Brain microvascular endothelial cell (primary cell): ENCODE measurements around the gene GRIA2.

ENCODE experiments used
- DNase-seq: peaks from one replicate; pipeline ENCODE4 v3.0.0-alpha.2; 2020
- H3K27ac ChIP-seq: fragments of 250-450 bp; sonication (Bioruptor Pico); 2 replicates; pipeline ENCODE4 v1.5.1; 2020; ENCODE audit warnings: mild to moderate bottlenecking, moderate library complexity
- H3K27me3 ChIP-seq: fragments of 250-450 bp; sonication (Bioruptor Pico); replicated peaks from 2 replicates; pipeline ENCODE4 v1.5.1; 2020; ENCODE audit warnings: mild to moderate bottlenecking
- H3K36me3 ChIP-seq: fragments of 250-450 bp; sonication (Bioruptor Pico); replicated peaks from 2 replicates; pipeline ENCODE4 v1.5.1; 2020; ENCODE audit warnings: mild to moderate bottlenecking
- H3K4me3 ChIP-seq: 2 replicates; pipeline ENCODE4 v1.5.1; 2011; ENCODE audit warnings: low read depth, mild to moderate bottlenecking, control low read depth, low read length, moderate library complexity
- CTCF ChIP-seq: IDR thresholded peaks from 2 replicates; pipeline ENCODE4 v1.5.1; 2011; ENCODE audit warnings: low read depth, mild to moderate bottlenecking, moderate library complexity, low read length, control low read depth, inconsistent platforms; ENCODE audit errors: missing control alignments
- in situ Hi-C: cut with HindIII; loops from 2 replicates; pipeline ENCODE4 v1.10.0; 2017; ENCODE audit warnings: low sequenced_read_pairs, low pct_ligation_motif_present

GRIA2 gene

GRCh38 chr4:157303471-157303960, 83.0 kb downstream of the GRIA2 start:
- Histone ChIP-seq H3K27ac (no peak overlapping the region), H3K4me3 (no peak overlapping the region), H3K36me3 (no peaks in the 10 kb centered on the region), H3K27me3 (no peaks in the 10 kb centered on the region)
- in situ Hi-C loops, result no loop called here
- no peak for DNase-seq
- TF ChIP-seq CTCF, result no peak

- H3K36me3 ChIP-seq, result no peaks in the 10 kb centered on the region
- TF ChIP-seq CTCF, result no peak
- DNase-seq, result no peak
- H3K4me3 ChIP-seq, result no peak overlapping the region
- H3K27ac ChIP-seq, result no peak overlapping the region
- in situ Hi-C loops, result no loop called here
- no peaks in the 10 kb centered on the region for H3K27me3 ChIP-seq
These were observed 84.2 kb downstream of the GRIA2 start for GRCh38 chr4:157304769-157305168.

GRCh38 chr4:157312702-157313101, 92.2 kb downstream of the GRIA2 start:
- H3K27me3 ChIP-seq, result no peaks in the 10 kb centered on the region
- no peak overlapping the region for H3K4me3 ChIP-seq
- H3K36me3 ChIP-seq, result no peaks in the 10 kb centered on the region
- in situ Hi-C loops, result no loop called here
- no peak for TF ChIP-seq CTCF
- DNase-seq, result no peak
- H3K27ac ChIP-seq, result no peak overlapping the region

- Histone ChIP-seq H3K27me3 (no peaks in the 10 kb centered on the region), H3K36me3 (no peaks in the 10 kb centered on the region), H3K4me3 (no peak overlapping the region), H3K27ac (no peak overlapping the region)
- no peak for DNase-seq
- TF ChIP-seq CTCF, result no peak
- in situ Hi-C loops, result no loop called here
These were observed 94.4 kb downstream of the GRIA2 start for GRCh38 chr4:157314906-157315305.

GRCh38 chr4:157315968-157316367, 95.4 kb downstream of the GRIA2 start:
- in situ Hi-C loops, result no loop called here
- Histone ChIP-seq H3K36me3 (no peaks in the 10 kb centered on the region), H3K27ac (no peak overlapping the region), H3K4me3 (no peak overlapping the region), H3K27me3 (no peaks in the 10 kb centered on the region)
- no peak for TF ChIP-seq CTCF
- DNase-seq, result no peak

- Histone ChIP-seq H3K27ac (no peak overlapping the region), H3K27me3 (no peaks in the 10 kb centered on the region), H3K4me3 (no peak overlapping the region), H3K36me3 (no peaks in the 10 kb centered on the region)
- no peak for TF ChIP-seq CTCF
- in situ Hi-C loops, result no loop called here
- DNase-seq, result no peak
These were observed 99.6 kb downstream of the GRIA2 start for GRCh38 chr4:157320092-157320491.
